ENCODE data around the gene HOXB8.

HOXB8 gene

DNA sequence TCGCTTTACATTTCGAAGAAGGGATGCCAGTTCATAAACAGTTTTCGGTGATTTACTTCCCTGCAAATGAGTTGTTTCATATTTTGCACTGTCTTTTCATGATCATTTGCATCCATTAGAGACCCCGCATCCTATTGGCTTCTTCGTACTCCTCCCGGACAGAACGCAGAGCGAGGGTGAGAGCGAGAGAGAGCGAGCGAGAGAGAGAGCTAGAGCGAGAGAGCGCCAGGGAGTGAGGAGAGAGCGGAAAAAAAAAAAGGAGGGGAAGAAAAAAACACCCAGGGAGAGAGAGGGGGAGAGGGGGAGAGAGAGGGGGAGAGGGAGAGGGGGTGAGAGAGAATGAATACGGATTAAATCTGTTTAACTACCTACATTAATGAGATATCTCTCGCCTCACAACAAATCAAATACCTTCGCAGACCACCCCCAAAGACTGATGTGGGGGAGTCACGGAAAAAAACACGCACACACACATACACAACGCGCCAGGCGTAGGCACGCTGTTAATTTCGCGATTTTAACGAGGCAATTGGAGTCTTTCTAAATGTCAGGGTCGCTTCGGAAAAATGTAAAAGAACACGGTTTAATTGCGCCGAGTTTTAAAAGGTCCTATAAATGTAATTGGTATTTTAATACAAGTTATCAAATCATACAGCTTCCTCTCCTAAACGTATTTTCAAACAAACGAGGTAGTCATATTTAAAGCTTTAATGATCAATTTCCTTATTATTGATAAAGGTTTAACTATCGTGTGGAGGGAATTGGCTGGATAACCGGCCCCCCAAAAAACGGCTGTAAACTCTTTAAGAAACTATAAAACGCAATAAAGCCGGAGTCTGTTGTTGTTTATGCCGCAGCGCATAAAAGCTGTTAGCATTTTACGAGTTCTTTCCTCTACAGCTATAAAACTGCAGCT lies at the start of gene HOXB8:
Gene HOXB8, minus strand, starts transcription at position 246 of the 916 bp plus-strand sequence. CDS start 588 bp downstream, outside the sequence.
- DNase-seq (ENCODE audit: low spot score), result no peak

DNA sequence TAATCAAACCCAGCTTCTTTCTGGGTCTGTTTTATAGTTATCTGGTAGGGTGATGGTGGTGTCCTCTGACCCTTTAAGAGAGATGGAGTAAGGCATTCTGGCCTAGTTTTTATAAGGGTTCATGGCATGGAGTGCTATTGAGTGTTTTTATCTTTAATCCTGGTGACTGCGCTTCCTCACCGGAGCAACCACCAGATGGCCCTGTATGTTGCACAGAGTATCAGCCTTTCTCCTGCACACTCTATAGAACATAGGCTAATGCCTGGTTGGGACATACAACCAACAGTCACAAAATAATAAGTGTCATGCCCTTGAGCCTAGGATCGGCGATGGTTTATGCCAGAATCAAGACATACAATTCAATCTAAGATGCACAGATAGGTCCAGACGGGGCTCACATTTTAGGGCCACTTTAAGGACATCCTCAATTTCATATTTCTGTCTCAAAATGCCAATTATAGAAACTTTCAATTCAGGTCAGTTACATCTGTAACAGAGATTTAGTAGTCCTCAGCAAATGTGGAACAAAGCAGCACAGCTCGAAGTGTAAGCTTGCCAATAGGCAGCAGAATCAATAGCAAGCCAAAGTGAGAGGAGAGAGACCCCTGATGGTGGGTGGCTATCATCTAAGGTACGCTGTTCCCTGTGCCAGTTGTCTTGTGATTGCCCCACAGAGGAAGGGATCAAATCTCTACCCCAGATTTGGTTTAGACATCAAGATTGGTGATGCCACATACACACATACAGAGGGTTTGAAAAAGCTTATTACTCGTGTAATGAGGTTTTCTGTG lies 48.2 kb upstream of the HOXB8 start:
- no peak for DNase-seq (ENCODE audit: low spot score)

DNA sequence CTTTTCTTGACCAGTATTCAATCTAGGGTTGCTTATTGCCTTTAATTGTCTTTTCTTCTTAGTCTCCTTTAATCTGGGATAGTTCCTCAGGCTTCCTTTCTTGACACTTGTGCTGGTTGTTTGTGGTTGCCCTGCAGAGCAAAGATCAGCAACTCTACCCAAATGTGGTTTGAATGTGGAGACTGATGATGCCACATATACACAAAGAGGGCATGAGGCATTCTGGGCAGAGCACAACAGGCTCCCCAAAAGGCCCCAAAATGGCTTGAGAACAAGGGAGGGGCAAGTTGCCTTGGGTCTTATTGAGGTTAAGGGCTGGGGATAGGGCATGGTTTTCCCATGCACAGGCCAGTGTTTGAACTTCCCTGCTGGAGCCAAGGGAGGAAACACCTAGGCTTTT lies 40.8 kb upstream of the HOXB8 start:
- DNase-seq (ENCODE audit: low spot score), result no peak

DNA sequence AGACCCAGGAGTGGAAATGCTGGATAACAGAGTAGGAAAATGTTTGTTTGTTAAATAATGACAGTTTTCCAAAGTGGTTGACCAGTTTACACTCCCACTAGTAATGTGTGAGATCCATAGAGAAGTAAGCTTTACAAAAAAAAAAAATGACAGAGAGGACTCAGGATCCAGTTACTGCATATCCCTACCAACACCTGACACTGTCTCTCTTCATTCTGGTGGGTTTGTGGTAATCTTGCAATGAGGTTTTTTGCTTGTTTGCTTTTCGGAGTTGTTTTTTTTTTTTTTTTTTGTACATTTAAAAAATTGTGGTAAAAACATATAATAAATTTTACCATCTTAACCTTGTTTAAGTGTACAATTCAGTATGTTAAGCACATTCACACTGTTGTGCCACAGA lies 34.6 kb upstream of the HOXB8 start:
- no peak for DNase-seq (ENCODE audit: low spot score)

DNA sequence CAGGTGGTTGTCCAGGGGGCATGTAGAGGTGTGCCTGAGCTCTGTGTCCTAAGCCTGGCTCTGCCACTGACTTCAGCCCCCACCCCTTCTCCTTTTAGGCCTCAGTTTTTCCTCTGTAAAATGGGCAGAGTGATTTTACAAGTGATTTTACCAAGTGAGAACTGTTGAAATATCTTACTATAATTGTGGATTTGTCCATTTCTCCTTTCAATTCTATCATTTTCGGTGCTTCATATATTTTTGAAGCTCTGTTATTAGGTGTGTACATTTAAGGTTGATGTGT lies 32.8 kb upstream of the HOXB8 start:
- no peak for DNase-seq (ENCODE audit: low spot score)

DNA sequence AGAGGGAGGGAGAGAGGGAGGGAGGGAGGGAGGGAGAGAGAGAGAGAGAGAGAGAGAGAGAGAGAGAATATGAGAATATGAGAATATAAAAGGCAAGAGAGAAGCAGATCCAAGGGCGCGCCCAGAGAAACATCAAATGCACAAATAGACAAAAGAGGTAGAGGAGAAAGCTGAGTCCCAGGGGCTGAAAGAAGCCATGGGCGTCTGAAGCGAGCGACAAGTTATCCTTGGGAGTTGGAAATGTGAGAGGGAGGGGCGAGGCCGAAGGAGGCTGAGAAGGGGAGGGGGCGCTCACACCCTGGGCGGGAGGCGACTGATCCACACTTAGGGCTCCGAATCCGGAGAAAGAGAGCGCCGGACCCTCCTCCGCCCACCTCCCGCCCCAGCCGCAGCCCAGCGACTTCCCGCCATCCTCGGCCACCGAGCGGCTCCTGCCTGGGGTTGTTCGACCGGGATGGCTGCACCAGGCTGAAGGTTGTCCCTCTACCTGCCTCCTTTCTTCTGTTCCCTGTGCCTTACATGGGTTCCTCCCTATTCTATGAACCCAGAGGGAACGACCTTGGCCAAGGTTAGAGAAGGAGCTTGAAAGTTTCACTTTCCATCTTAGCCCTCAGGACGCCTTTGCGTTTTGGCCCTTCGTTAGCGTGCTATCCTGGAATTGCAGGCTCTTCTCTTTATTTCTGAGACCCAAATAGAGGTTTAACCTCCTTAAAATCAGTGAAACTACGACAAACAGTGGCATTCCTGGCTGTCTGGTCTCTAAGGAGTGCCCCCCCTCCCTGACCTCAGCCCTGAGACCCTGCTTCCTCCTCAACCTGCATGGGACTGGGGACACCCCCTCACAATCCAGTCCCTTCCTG lies 32.2 kb upstream of the HOXB8 start:
- DNase-seq (ENCODE audit: low spot score), result no peak

DNA sequence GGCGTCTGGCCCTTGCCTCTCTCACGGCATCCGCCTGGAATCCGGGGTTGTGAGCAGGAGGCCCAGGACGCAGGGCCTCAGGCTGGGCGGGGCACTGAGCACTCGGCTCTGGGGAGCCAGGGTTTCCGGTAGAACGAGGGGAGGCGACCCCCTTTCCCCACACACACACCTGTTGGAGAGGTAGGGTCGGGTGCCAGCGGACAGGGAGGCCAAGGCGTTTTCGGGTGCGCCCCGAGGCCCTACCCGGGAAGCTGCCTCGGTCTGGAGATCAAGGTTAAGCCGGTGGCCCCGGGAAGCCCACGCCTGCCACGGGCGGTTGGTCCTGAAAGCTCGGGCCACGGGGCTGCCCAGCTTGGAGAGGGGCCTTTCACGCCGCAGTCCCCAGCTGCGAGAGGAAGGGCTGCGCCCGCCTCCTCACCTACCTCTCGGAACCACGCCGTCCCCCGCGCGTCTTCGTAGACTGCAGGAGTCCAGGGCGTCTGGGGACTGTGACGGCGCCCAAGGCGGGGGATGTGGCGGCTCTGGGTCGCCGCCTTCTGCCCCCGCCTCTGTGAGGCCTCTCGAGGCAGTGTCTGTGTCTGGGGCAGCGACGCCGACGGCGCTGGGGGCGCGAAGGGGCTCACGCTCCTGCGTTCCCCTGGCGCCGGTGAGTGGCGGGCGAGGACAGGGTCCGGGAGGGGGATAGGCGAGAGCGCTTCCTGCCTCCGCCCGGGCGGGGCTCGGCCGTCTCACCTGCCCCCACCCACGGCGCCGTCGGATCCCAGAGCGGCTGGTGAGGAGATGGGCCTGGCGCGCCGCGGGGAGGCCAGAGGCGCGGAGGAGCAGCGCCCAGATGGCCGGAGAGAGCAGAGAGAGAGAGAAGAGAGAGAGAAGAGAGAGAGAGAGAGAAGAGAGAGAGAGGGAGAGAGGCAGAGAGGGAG lies 31.4 kb upstream of the HOXB8 start:
- no peak for DNase-seq (ENCODE audit: low spot score)

DNA sequence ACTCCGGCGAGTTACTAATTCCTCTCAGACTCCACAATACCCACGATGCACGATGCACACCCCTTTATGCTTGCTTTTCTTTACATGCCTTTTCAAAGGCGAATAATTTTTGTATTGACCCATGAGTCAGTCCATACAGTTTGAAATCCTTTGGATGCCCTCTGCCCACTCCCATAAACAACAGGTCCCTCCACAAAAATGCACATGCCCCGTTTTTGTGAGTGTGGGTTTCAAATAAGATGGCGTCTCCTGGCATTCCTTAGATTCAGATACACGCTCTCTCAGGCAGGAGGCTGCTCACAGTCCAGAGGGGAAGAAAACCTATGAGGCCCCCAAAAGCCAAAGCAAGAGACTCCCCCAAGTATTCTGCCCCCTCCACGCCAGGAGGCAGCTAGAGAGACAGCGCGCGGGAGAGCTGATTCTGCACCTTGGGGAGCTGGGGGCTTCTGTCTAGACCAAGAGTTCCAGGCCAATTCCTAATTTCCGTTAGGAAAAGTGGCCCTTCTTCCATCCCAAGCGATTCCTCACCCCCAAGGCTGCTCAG lies 30.6 kb upstream of the HOXB8 start:
- DNase-seq (ENCODE audit: low spot score), result no peak

DNA sequence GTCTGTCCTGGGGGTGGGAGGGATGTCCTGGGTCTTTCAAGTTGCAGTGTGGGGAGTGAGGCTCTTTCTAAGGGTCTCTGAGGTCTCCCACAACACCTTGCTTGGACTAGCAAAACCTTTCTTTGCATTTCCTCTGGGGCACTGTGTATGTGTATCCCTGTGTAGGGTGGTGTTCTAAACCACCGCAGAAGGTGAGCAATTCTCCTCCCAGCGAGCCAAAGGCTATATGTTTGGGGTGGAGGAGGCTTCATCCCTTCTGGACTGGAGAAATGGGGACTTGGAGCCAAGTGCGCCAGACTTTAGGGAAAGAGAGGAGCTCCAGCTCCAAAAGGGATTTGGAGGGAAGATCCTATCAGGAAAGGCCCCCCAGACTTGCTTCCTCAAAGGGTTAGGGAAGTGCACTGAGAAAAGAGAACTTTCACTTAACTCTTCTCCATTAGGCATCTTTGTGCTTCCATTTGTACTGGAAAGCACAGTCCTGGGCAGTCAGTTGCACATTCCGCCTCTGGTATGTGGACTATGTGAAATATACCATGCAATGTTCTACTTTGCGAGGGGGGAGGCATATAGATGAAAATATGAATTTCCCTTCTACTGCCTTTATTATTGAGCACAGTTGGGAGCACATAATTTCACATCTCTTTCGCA lies 29.9 kb upstream of the HOXB8 start:
- DNase-seq (ENCODE audit: low spot score), result no peak

DNA sequence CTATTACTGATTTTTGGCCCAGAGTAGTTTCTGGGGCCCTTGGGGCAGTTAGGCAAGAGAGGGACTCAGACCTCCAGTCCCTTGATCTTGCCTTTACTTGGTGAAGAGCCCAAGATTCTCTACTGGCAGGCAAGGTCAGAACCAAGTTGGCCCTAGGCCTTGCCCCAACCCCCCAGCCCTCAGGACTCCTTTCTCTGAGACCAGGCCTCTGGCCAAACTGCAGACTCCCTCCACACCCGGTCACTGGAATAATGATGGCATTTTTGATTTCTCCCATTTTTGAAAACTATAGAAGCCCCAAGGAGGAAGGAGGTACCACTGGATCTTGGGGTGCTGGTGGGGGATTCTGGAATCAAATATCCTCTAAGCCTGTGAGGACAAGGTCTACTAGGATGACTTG lies 29.1 kb upstream of the HOXB8 start:
- no peak for DNase-seq (ENCODE audit: low spot score)

DNA sequence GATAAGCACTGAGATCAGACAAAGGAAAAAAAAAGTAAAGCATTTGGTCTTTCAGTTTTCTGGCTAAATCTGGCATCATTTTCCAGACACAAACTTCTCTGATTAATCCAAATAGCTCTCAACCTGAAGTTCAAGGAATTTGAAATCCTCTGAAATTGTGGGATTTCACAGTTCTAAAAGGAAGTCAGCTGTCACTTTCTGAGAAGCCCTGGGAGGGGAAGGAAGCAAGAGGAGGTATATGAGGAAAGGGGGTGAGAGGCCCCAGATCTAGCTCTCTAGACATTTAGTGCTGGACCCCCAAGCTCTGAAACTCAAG lies 28.6 kb upstream of the HOXB8 start:
- no peak for DNase-seq (ENCODE audit: low spot score)

DNA sequence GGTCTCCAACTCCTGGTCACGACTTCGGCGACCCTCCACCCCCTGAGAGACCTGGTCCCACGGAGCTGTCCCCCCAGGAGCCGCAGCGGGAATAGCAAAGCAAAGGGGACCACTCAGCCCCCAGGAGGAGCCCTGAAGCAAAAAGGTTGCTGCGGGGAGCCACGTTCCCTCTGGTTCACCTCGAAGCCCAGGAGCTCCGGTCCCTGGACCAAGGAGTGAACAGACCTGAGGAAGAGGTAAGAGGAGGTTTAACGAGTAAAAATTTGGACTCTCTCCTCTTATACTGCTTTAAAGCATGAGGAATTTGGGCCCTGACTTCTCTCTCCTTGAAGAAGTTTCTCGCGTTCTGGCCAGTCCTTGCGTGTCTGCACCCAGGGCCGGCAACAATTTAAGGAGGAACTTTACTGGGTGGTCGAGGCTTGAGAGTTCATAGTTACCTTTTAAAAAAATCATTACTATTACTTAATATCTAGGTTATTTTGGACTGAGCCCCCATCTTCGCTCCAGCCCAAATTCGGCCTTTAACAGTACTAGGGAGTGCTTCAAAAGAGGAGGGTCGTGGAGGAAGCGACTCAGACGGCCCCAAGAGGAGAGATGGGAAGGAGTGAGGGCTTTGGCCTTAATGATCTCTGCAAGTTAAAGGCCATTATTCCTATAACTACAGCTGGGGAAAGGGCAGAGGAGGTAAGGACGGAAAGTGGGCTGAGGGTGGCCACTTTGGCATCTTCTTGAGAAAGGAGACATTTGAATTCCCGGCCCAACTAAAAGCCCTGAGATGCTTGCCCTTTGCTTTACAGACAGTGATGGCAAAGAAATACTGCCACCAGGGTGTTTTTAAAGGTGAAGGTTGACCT lies 28.0 kb upstream of the HOXB8 start:
- DNase-seq (ENCODE audit: low spot score), result no peak

DNA sequence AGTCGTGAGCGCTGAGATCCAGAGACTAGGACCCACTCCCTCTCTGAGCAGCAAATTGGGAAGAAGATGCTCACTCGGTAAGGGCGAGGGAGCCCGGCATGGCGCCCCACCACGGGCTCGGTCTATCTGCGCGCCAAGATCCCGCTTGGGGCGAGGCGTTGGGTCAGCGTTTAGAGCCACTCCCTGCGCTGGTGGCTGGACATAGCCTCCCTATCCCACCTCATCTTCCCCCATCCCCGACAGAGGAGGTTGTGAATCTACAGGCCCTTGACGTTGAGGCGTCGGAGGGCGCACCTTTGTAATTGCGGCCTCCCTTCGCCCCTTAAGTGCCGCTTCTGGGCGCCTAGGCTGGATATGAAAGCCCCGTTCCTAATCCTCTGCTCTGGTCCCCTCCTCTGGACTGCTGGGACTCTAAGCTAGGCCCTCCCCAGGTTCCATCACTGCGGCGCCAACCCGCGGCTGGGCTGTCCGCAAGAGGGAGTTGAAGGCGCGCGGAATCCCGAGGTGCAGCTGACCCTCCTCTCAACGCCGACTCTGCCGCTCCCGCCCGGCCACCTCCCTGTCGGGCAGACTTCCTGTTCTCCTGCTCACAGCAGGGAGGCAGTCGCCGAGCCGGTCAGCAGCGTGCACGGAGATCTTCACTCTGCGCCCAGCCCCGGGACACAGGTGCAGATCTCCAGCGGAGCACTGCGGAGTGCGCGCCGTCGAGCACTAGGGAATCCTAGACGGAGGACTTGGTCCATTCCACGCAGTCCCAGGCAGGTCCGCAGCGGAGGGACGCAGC lies 27.2 kb upstream of the HOXB8 start:
- DNase-seq (ENCODE audit: low spot score), result no peak

DNA sequence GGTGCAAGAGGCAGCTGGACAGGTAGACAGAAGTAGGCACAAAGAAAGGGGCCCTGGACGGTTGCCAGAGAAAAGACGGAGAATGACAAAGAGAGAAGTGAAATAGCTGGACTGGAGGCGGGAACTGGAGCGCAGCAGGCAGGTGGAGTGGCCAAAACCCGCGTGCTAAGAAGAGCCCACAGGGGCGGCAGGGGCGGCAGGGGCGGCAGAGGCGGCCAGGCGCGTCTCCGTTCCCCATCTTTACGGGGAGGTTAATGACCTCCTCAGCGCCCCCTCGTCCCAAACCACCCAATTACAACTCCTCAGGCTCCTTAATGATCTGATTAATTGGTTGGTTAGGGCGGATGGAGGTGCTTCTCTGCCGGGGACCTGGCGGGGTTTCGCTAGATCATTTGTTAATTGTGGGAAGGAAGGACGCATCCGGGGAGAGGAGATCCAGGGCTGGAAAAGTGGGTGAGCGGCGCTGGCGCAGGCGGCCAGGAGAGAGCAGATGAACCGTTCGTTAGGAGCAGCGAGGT lies 26.5 kb upstream of the HOXB8 start:
- DNase-seq (ENCODE audit: low spot score), result no peak

DNA sequence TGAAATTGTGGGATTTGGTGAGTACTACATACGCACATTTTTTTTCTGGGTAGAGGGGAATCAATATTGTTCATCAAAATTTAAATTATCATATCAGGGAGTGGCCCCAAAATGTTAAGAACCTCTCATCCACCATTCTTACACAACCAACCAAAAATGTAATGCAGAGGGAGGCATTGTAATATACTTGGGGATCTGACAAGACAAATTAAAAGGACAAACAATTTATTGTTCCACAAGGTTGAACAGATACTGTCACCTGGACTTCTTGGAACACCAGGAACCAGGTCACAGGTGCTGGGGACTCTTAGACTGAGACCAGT lies 25.7 kb upstream of the HOXB8 start:
- DNase-seq (ENCODE audit: low spot score), result no peak

DNA sequence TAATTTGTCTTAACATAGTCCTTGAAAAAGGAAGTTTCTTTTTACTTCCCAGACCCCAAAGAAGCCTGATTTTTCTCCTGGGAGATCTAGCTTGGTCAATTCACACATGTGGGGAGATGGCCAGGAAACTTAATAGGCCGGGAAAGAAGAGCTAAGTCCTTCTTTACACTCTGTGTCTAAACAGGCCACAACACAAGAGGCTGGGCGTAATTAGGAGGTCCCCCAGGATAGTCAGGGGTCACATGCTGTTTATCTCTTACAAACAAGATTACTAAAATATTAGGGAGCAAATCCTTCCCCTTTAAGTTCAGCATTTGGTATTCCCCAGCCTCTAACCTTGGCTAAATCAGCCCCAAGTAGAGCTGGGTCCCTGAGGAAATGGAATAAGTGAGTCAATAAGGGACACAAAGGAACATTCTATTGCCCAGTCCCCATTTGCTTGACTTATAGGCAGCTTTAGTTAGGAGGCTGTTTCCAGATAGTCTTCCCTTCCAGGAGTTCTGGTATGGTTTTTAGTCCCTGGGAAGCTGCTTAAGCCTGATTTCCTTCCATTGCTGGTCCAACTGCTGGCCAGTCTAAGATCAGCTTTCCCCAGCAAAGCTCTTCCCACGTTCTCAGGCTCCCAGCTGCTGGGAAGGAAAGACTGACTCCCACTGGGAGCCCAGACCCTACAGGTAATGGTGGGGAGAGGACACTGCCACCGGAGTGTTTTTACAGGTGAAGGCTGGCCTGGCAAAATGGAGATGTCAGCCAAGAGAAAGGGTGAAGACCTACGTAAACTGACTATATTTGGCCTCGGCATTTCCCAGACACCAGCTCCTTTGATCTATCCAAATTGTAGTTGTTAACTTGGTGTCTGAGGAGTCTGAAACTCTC lies 25.1 kb upstream of the HOXB8 start:
- no peak for DNase-seq (ENCODE audit: low spot score)

DNA sequence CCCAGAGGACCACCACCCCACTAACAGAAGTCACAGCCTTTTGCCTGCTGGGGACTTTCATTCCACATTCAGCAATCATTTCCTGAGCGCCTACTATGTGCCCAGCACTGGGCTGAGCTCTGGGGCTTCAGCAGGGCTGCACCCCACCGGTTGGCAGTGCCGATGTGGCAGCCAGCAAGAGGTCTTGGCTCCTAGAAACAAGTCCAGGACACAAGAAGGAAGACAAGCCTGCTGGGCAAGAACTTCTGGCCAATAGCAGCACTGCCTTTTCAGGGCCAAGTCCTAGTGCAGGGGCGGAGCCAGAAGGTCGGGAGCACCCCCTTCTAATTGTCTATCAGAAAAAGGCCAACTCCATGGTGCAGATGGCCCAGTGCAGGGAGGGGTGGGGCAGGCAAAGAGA lies 24.0 kb upstream of the HOXB8 start:
- no peak for DNase-seq (ENCODE audit: low spot score)
